GM19455 (cell line): ENCODE results near the gene JOSD1.

Source experiments
- ATAC-seq: cut with Tn5 transposase; IDR thresholded peaks from one replicate; pipeline ENCODE4 v1.9.1; 2021; ENCODE audit not compliant: unreplicated experiment

JOSD1 gene

DNA sequence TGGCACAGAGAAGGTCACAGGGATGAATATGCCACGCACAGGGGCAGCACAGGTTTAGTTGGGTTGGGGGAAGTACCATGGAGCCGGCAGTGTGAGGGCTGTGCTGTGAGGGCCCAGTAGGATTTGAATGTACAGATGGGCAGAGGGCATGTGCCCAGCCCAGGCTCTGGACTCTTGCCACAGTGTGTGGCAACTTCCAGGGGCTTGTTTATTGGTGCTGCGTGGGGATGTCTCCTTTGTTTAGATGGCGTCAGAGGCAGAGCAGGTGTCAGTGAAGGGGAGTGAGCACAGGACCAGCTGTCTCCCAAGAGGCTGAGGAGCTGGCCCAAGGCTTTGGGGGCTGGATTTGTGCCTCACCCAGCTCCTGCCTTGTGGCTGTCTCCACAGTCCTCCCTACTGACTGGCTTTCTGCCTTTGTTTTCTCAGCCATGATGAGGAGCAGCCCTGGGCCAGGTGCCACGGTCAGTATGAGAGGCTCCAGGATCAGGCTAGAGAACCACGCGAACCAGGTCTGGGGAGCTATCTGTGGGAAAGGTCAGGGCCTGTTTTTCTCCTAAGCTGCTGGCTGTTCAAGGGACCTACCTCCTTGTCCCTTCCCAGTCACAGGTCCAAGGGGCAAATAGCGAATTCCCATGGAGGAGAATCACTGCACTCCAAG, 33.1 kb upstream of the JOSD1 start:
- ATAC-seq: no peak

GRCh38 chr22:38733329-38733723, 32.6 kb upstream of the JOSD1 start:
- no peak for ATAC-seq

GRCh38 chr22:38732251-38732815, 31.6 kb upstream of the JOSD1 start:
- ATAC-seq: no peak

GRCh38 chr22:38731703-38732161, 31.0 kb upstream of the JOSD1 start:
- ATAC-seq: no peak

- no peak for ATAC-seq
Measured at GRCh38 chr22:38730411-38730871, 29.7 kb upstream of the JOSD1 start.

DNA sequence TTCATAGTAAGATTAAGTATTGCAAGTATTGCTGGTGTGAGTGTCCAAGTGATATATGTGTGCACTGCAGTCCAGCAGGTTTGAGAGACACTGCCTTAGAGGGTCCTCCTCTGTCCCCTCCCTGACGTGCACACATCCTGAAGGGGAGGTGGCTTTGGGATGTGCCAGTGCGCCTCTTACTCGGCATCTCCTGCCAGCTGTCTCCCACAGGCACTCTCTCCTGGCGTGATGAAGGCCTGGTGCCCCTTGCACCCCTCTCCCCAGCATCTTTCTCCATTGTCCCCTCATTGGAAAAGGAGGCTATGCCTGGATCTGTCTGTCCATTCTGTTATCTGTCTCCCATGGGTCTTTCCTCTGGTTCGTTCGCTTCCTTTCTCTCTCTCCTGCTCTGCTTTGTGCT, 29.2 kb upstream of the JOSD1 start:
- no peak for ATAC-seq

DNA sequence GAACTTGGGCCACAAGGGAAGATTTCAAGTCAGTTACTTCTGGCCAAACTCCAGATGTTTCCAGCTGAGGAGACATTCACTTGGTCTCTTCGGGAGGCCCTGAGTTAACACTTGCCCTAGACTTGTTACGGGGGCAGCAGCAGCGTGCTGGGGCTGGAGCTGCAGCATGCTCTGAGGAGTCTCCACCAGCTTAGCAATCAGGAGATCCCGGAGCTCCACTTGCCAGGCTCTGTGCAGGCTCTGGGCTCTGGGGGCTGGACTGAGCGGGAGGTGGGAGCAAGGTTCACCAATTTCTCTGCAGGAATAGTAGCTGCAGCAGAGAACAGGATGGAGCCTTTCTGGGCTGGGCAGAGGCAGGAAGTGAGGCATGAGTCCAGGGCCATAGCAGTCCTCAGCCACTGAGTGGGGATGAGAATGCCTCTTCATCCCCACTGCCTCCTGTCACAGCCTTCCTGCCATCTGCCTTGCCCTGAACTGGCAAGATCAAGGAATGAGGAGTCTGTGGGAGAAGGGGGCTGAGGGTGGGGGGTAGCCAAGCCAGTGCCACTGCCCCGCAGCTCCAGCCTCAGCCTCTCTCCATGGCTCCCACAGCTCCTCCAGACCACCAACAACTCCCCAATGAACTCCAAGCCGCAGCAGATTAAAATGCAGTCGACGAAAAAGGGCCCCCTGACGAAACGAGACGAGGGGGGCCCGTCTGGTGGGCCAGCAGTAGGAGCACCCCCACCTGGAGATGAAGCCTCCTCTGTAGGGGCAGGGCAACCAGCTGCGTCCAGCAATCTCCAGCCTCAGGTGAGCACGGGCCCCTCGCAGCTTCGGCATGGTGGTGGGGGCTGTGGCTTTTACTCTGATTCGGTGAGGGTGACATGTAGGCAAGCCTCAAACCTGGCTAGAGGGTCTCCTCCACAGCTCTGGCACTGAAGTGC, 28.4 kb upstream of the JOSD1 start:
- no peak for ATAC-seq

DNA sequence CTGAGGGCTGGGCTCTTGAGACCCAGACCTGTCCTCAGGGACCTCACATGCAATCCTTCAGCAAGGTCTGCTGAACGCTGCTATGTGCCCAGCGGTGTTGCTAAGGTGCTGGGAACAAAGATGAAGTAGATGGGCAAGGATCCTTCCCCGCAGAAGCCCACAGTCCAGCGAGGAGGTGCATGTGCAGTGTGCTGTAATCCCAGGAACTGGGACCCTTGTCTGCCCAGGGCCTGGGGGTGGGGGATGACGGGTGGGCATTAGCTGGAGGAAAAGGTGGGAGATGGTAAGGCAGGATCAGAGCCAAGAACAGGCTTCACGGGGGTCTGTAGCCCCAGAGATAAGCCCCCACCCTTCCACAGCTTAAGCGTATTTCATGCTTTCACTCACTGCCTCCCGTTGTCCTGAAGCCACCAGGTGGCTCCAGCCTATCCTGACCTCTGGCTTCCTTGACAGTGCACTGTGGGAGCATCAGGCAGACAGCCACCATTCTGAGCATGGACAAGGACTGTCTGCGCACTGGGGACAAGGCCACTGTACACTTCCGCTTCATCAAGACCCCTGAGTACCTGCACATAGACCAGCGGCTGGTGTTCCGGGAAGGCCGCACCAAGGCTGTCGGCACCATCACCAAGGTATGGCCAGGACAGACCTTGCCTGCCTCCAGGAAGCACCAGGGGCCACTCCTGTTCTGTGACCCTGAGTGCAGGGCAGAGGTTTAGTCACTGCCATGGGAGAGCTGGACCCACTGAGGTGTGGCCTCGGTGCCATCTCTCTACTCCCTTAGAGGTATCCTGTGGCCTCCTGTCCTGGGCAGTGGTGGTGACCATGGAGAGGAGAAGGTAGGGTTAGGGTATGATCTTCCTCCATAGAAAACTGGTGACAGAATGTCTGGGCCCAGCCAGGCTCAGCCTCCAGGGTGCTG, 27.0 kb upstream of the JOSD1 start:
- no peak for ATAC-seq

DNA sequence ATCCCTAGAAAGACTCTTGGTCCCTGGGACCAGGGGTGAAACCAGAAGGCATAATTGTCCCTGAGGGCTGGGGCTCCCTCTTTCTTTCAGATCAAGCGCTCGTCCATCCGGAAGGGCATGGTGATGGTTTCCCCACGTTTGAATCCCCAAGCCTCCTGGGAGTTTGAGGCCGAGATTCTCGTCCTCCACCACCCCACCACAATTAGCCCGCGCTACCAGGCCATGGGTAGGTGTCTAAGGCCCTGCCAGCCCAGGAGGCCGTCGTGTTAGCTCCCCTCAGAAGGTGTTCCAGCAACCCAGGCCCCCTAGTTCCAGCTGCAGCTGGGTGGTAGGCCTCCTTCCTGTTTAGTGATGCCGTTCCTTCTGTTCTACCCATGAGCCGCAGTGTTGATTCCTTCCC, 26.4 kb upstream of the JOSD1 start:
- ATAC-seq: no peak

DNA sequence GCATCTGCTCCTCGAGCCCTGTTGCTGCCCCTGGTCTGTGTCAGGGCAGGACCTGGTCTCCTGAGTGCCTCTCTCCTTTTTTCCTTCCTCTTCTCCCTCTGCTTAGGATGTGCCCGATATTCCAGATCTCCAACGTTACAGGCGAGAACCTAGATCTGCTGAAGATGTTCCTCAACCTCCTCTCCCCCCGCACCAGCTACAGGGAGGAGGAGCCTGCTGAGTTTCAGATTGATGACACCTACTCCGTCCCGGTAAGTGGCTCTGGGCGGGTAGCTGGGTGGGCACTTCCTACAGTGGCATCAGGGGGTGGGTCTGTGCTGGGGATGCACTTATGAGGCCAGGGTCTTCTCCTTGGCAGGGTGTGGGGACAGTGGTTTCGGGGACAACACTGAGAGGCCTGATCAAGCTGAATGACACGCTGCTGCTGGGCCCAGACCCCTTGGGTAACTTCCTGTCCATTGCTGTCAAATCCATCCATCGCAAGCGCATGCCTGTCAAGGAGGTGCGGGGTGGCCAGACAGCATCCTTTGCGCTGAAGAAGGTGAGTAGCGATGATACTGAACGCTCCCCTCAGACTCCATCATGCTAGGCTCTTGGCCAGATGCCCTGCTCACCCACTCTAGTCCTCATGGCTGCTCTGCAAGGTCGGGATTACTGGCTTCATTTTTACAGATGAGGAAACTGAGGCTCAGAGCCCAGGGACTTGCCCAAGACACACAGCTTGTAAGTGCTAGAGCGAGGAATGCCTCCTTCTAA, 25.3 kb upstream of the JOSD1 start:
- ATAC-seq: no peak

- ATAC-seq: no peak
Measured at GRCh38 chr22:38724926-38725571, 24.3 kb upstream of the JOSD1 start.

DNA sequence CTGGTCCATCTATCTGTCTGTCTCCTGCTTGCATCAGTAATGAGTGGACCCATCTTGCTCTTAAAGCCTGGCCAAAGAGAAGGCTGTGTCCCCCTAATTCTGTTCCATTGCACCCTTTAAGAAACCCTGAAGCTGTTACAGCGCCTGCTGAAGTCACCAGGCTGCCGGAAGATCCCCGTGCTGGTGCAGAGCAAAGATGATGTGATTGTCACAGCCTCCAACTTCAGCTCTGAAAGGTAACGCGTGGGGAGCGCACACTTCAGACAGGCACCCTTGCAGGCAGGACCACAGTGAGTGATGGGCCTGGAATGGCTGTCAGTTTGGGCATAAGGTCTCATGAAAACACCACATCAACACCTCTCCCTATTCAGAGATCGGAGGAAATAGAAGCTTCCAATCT, 23.4 kb upstream of the JOSD1 start:
- ATAC-seq: no peak

GRCh38 chr22:38721551-38721950, 20.8 kb upstream of the JOSD1 start:
- ATAC-seq: no peak

GRCh38 chr22:38720350-38720749, 19.6 kb upstream of the JOSD1 start:
- no peak for ATAC-seq

- ATAC-seq: no peak
Measured at GRCh38 chr22:38719196-38719595, 18.5 kb upstream of the JOSD1 start.

- no peak for ATAC-seq
Measured at GRCh38 chr22:38718414-38718813, 17.7 kb upstream of the JOSD1 start.

- no peak for ATAC-seq
Measured at GRCh38 chr22:38717244-38717643, 16.5 kb upstream of the JOSD1 start.

GRCh38 chr22:38716826-38717225, 16.1 kb upstream of the JOSD1 start:
- no peak for ATAC-seq

GRCh38 chr22:38716271-38716670, 15.5 kb upstream of the JOSD1 start:
- ATAC-seq: no peak

GRCh38 chr22:38715852-38716251, 15.1 kb upstream of the JOSD1 start:
- ATAC-seq: no peak
